K562 (cell line): Measurements from ENCODE around the gene SYNE1. TPM values are rescaled to one million over a fixed set of nuclear protein-coding genes. Genes with fewer than 3 reads are reported as not detected.

ENCODE experiments used
- BRD4 ChIP-seq: fragments of 200-600 bp; sonication (generic); IDR thresholded peaks from 2 replicates; pipeline ENCODE4 v1.6.1; 2017; ENCODE audit warnings: inconsistent platforms
- GMEB1 ChIP-seq: fragments of 250-450 bp; sonication (Bioruptor Pico); IDR thresholded peaks from 2 replicates; pipeline ENCODE4 v1.4.0; 2020; ENCODE audit warnings: mild to moderate bottlenecking
- ILF3 ChIP-seq: fragments of 450-650 bp; IDR thresholded peaks from 2 replicates; pipeline ENCODE4 v1.6.1; 2018; ENCODE audit warnings: antibody characterized with exemption, mild to moderate bottlenecking, moderate library complexity, borderline replicate concordance
- KDM2B ChIP-seq: fragments of 250-450 bp; sonication (Bioruptor Pico); IDR thresholded peaks from 2 replicates; pipeline ENCODE4 v1.8.0; 2021; ENCODE audit warnings: mild to moderate bottlenecking, moderate library complexity
- NCOA2 ChIP-seq, 2 experiments: fragments of 450-650 bp; IDR thresholded peaks; 2 replicates each; pipeline ENCODE4 v1.6.1; 2018; ENCODE audit warnings: mild to moderate bottlenecking in 2 of 2, moderate library complexity in 1 of 2; ENCODE audit not compliant: partially characterized antibody in 2 of 2
- U2AF1 ChIP-seq: fragments of 200-400 bp; formaldehyde crosslinking; optimal IDR thresholded peaks from 2 replicates; pipeline ENCODE3; 2017; ENCODE audit warnings: mild to moderate bottlenecking, low read depth, low read length, moderate library complexity
- ZC3H4 ChIP-seq: sonication (generic); formaldehyde crosslinking; IDR thresholded peaks from 2 replicates; pipeline ENCODE4 v1.9.0; 2021; ENCODE audit warnings: missing genetic modification reagents, borderline replicate concordance
- polyA plus RNA-seq, 8 experiments: library from polyadenylated mRNA; depleted of rRNA in 4 of 8; stranded (reverse) in 5 of 8; unstranded in 3 of 8; fragments of >200 nt; fragmentation: Nextera tagmentation in 2 of 8; fragmentation: Illumina TruSeq in 1 of 8; extraction: Ambion mirVana in 2 of 8; extraction: Trizol in 1 of 8; gene quantifications; 2 replicates each; pipeline versions ENCODE4 v1.2.1 to v1.2.3, GENCODE V29; 2011 to 2014; ENCODE audit warnings: inconsistent platforms in 1 of 8, missing spikeins in 1 of 8
- total RNA-seq, 7 experiments: library from RNA; depleted of rRNA in 6 of 7; stranded (reverse); fragments of >200 nt in 6 of 7; fragmentation: Illumina TruSeq in 2 of 7; extraction: Trizol in 2 of 7; gene quantifications; 2 replicates each; pipeline versions ENCODE4 v1.2.1 to v1.2.3, GENCODE V29; 2011 to 2021; ENCODE audit warnings: low replicate concordance in 1 of 7
- TF ChIP-seq, protein P1 (sequence below): fragments of 250-450 bp; sonication (Bioruptor Pico); IDR thresholded peaks from 2 replicates; pipeline ENCODE4 v1.5.0; 2021; ENCODE audit warnings: mild to moderate bottlenecking, borderline replicate concordance
- TF ChIP-seq, protein P2 (sequence below): fragments of 450-650 bp; IDR thresholded peaks from 2 replicates; pipeline ENCODE4 v1.7.1; 2018; ENCODE audit warnings: mild to moderate bottlenecking, low read depth; ENCODE audit not compliant: partially characterized antibody

SYNE1 gene
- total and polyA plus RNA-seq, 9 of the 15 experiments (the other 6 are each of a cell fraction or from before 2014, with no cell fraction given), result under 0.01 to 0.42 (median 0.08) TPM; not detected in 1

GRCh38 chr6:152682141-152682540 is 45.0 kb upstream of the SYNE1 start (continued):
- TF ChIP-seq BRD4 (no peak), U2AF1 (no peak), KDM2B (CRISPR knock-in tag) (no peak), GMEB1 (CRISPR knock-in tag) (no peak), ZC3H4 (CRISPR knock-in tag) (no peak), NCOA2 (IDR thresholded peaks at IDR 0.05; ENCODE audit: partially characterized antibody in 2 of 2) (no peak), ILF3 (no peak)
- TF ChIP-seq, protein P1, sequence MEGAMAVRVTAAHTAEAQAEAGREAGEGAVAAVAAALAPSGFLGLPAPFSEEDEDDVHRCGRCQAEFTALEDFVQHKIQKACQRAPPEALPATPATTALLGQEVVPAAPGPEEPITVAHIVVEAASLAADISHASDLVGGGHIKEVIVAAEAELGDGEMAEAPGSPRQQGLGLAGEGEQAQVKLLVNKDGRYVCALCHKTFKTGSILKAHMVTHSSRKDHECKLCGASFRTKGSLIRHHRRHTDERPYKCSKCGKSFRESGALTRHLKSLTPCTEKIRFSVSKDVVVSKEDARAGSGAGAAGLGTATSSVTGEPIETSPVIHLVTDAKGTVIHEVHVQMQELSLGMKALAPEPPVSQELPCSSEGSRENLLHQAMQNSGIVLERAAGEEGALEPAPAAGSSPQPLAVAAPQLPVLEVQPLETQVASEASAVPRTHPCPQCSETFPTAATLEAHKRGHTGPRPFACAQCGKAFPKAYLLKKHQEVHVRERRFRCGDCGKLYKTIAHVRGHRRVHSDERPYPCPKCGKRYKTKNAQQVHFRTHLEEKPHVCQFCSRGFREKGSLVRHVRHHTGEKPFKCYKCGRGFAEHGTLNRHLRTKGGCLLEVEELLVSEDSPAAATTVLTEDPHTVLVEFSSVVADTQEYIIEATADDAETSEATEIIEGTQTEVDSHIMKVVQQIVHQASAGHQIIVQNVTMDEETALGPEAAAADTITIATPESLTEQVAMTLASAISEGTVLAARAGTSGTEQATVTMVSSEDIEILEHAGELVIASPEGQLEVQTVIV (CRISPR knock-in tag), result no peak
- TF ChIP-seq, protein P2, sequence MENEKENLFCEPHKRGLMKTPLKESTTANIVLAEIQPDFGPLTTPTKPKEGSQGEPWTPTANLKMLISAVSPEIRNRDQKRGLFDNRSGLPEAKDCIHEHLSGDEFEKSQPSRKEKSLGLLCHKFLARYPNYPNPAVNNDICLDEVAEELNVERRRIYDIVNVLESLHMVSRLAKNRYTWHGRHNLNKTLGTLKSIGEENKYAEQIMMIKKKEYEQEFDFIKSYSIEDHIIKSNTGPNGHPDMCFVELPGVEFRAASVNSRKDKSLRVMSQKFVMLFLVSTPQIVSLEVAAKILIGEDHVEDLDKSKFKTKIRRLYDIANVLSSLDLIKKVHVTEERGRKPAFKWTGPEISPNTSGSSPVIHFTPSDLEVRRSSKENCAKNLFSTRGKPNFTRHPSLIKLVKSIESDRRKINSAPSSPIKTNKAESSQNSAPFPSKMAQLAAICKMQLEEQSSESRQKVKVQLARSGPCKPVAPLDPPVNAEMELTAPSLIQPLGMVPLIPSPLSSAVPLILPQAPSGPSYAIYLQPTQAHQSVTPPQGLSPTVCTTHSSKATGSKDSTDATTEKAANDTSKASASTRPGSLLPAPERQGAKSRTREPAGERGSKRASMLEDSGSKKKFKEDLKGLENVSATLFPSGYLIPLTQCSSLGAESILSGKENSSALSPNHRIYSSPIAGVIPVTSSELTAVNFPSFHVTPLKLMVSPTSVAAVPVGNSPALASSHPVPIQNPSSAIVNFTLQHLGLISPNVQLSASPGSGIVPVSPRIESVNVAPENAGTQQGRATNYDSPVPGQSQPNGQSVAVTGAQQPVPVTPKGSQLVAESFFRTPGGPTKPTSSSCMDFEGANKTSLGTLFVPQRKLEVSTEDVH, result no peak
